ENCODE data around the gene CHD5.
A peak's percentile ranks its signal among the peaks of the same experiment; 100 is the strongest.
"Not testable (repeated sequence)": the region's sequence is repeated elsewhere in the genome, so short reads cannot be mapped to it uniquely, and the experiment has no call there.

The CHD5 gene

GRCh38 chr1:6180268-6180706, at the start of gene CHD5:
CHD5 (minus strand) TSS chr1:6180321; CDS start chr1:6180023, 298 bp downstream.
- no peak for DNase-seq (ENCODE audit: low read depth in 2 of 2)

GRCh38 chr1:6225651-6226050, 45.5 kb upstream of the CHD5 start:
- no peak for DNase-seq (ENCODE audit: low read depth in 2 of 2)

GRCh38 chr1:6224718-6225117, 44.6 kb upstream of the CHD5 start:
- DNase-seq (ENCODE audit: low read depth in 2 of 2), result no peak

- no peak for DNase-seq (ENCODE audit: low read depth in 2 of 2)
Measured at GRCh38 chr1:6223617-6224016, 43.5 kb upstream of the CHD5 start.

GRCh38 chr1:6222636-6223035, 42.5 kb upstream of the CHD5 start:
- DNase-seq (ENCODE audit: low read depth in 2 of 2), result no peak

- no peak for DNase-seq (ENCODE audit: low read depth in 2 of 2)
Measured at GRCh38 chr1:6221210-6221784, 41.2 kb upstream of the CHD5 start.

- no peak for DNase-seq (ENCODE audit: low read depth in 2 of 2)
Measured at GRCh38 chr1:6220236-6220635, 40.1 kb upstream of the CHD5 start.

GRCh38 chr1:6219641-6220040, 39.5 kb upstream of the CHD5 start:
- not testable (repeated sequence) for DNase-seq (ENCODE audit: low read depth in 2 of 2)

GRCh38 chr1:6218375-6219164, 38.4 kb upstream of the CHD5 start:
- DNase-seq (ENCODE audit: low read depth in 2 of 2), result no peak

- no peak for DNase-seq (ENCODE audit: low read depth in 2 of 2)
Measured at GRCh38 chr1:6212193-6212959, 32.3 kb upstream of the CHD5 start.

- no peak for DNase-seq (ENCODE audit: low read depth in 2 of 2)
Measured at GRCh38 chr1:6211731-6212130, 31.6 kb upstream of the CHD5 start.

- no peak for DNase-seq (ENCODE audit: low read depth in 2 of 2)
Measured at GRCh38 chr1:6210591-6211355, 30.7 kb upstream of the CHD5 start.

GRCh38 chr1:6209661-6210580, 29.8 kb upstream of the CHD5 start:
- DNase-seq (ENCODE audit: low read depth in 2 of 2), result no peak

- no peak for DNase-seq (ENCODE audit: low read depth in 2 of 2)
Measured at GRCh38 chr1:6208723-6209660, 28.9 kb upstream of the CHD5 start.

GRCh38 chr1:6207921-6208320, 27.8 kb upstream of the CHD5 start:
- no peak for DNase-seq (ENCODE audit: low read depth in 2 of 2)

GRCh38 chr1:6207075-6207885, 27.2 kb upstream of the CHD5 start:
- no peak for DNase-seq (ENCODE audit: low read depth in 2 of 2)

GRCh38 chr1:6206520-6206855, 26.4 kb upstream of the CHD5 start:
- DNase-seq (ENCODE audit: low read depth in 2 of 2), result no peak

- DNase-seq (ENCODE audit: low read depth in 2 of 2), result peak; percentile 29 to 38
Measured at GRCh38 chr1:6205849-6206519, 25.9 kb upstream of the CHD5 start, which contains the start of gene RNF207. RNF207 (plus strand) TSS chr1:6206119; CDS start chr1:6206536, 417 bp downstream.
